Panc1 (cell line): ENCODE data around the gene CAPS. TPM values are rescaled to one million over a fixed set of nuclear protein-coding genes. Genes with fewer than 3 reads are reported as not detected.
"Not testable (repeated sequence)": the region's sequence is repeated elsewhere in the genome, so short reads cannot be mapped to it uniquely, and the experiment has no call there.

ENCODE experiments used
- ATAC-seq: fragments of 200-7000 bp; cut with Tn5 transposase; 2 replicates; pipeline ENCODE4 v1.9.1; 2020; ENCODE audit warnings: mild to moderate bottlenecking, moderate library complexity
- BruUV-seq: library from RNA; stranded (reverse); fragments of 400-500 nt; replicated peaks from 2 replicates; lab custom pipeline; 2021; lab: Mats Ljungman, UMichigan
- CTCF ChIA-PET: fragments of 300-600 bp; sonication (Branson Sonifier 250); formaldehyde crosslinking; loops from one replicate; lab custom pipeline; 2022; ENCODE audit warnings: antibody characterized with exemption; lab: Charles Lee
- POLR2A ChIA-PET: fragments of 300-600 bp; sonication (Branson Sonifier 250); formaldehyde crosslinking; loops from one replicate; lab custom pipeline; 2022; ENCODE audit warnings: antibody characterized with exemption; lab: Charles Lee
- DNase-seq: peaks from one replicate; pipeline ENCODE4 v3.0.0-alpha.2; 2010; ENCODE audit warnings: low read depth, low spot score
- H3K27ac ChIP-seq: 2 replicates; pipeline ENCODE4 v1.5.1; 2011; ENCODE audit warnings: mild to moderate bottlenecking, low read length, inconsistent platforms
- H3K27me3 ChIP-seq: fragments of 200-500 bp; sonication (Bioruptor generic); 2 replicates; pipeline ENCODE4 v1.6.0; 2014; ENCODE audit warnings: low read length, inconsistent platforms; ENCODE audit not compliant: control insufficient read depth, insufficient read depth
- H3K36me3 ChIP-seq: fragments of 200-500 bp; sonication (Bioruptor generic); 2 replicates; pipeline ENCODE4 v1.5.1; 2014; ENCODE audit warnings: inconsistent platforms, mild to moderate bottlenecking, low read length, moderate library complexity; ENCODE audit not compliant: control insufficient read depth, insufficient read depth
- H3K4me1 ChIP-seq: 2 replicates; pipeline ENCODE4 v1.5.1; 2011; ENCODE audit warnings: inconsistent platforms, mild to moderate bottlenecking, low read length, moderate library complexity; ENCODE audit not compliant: control insufficient read depth, insufficient read depth
- H3K4me3 ChIP-seq, 2 experiments: 2 replicates each; pipeline ENCODE4 v1.5.1; 2011 to 2012; ENCODE audit warnings: low read depth in 2 of 2, low read length in 2 of 2, mild to moderate bottlenecking in 2 of 2, inconsistent platforms in 1 of 2, moderate library complexity in 1 of 2
- H3K9me3 ChIP-seq: fragments of 200-500 bp; sonication (Bioruptor generic); 2 replicates; pipeline ENCODE4 v1.5.1; 2014; ENCODE audit warnings: low read depth, mild to moderate bottlenecking, inconsistent platforms, low read length, moderate library complexity; ENCODE audit not compliant: control insufficient read depth, insufficient read depth
- CTCF ChIP-seq: fragments of 450-650 bp; IDR thresholded peaks from 2 replicates; pipeline ENCODE4 v1.5.1; 2017; ENCODE audit warnings: mild to moderate bottlenecking
- POLR2AphosphoS5 ChIP-seq: IDR thresholded peaks from 2 replicates; pipeline ENCODE4 v1.6.1; 2012; ENCODE audit warnings: mild to moderate bottlenecking, low read depth, low read length, moderate library complexity
- REST ChIP-seq, 2 experiments: IDR thresholded peaks; 2 replicates each; pipeline ENCODE4 v1.6.1; 2011 to 2012; ENCODE audit warnings: low read depth in 2 of 2, control low read depth in 1 of 2, low read length in 1 of 2, mild to moderate bottlenecking in 1 of 2, moderate library complexity in 1 of 2; ENCODE audit not compliant: insufficient read depth in 1 of 2
- SIN3A ChIP-seq: IDR thresholded peaks from 2 replicates; pipeline ENCODE4 v1.6.1; 2012; ENCODE audit warnings: low read depth, mild to moderate bottlenecking, low read length, moderate library complexity, borderline replicate concordance; ENCODE audit not compliant: insufficient read depth
- TCF7L2 ChIP-seq: IDR thresholded peaks from 2 replicates; pipeline ENCODE4 v1.6.1; 2011; ENCODE audit warnings: mild to moderate bottlenecking, low read depth, low read length, inconsistent platforms
- in situ Hi-C: cut with HindIII; loops from 2 replicates; pipeline ENCODE4 v1.10.0; 2016; ENCODE audit warnings: low sequenced_read_pairs, low pct_unique_long_range_greater_than_20kb
- intact Hi-C: fragments of 100-400 bp; cut with micrococcal nuclease; formaldehyde crosslinking; loops from one replicate; pipeline ENCODE4 v1.10.0; 2022; ENCODE audit not compliant: unreplicated experiment
- total RNA-seq: library from RNA; stranded (reverse); gene quantifications from one replicate; pipeline ENCODE4 v1.2.1, GENCODE V29; 2021; ENCODE audit not compliant: unreplicated experiment

CAPS gene
- total RNA-seq, 1 experiment from 2014 or later = 9.2 TPM

GRCh38 chr19:5884065-5884811, 29.8 kb upstream of the CAPS start:
- H3K9me3 ChIP-seq, H3K27ac ChIP-seq, H3K36me3 ChIP-seq, ATAC-seq, H3K4me3 ChIP-seq, DNase-seq, POLR2A ChIA-PET, H3K27me3 ChIP-seq, H3K4me1 ChIP-seq, BruUV-seq, intact Hi-C loops, in situ Hi-C loops: not testable (repeated sequence)
- CTCF ChIA-PET = interaction anchor here (0.7 kb wide), 1 partner anchor 81 kb away, joined by 5 read pairs; no protein-coding TSS in a partner anchor

GRCh38 chr19:5889288-5889971, 24.6 kb upstream of the CAPS start:
- intact Hi-C loops = no loop called here
- CTCF ChIA-PET = no interaction called here

More at GRCh38 chr19:5889288-5889971, 24.6 kb upstream of the CAPS start:
- Histone ChIP-seq H3K9me3 (no peaks in the 10 kb centered on the region), H3K27ac (no peak overlapping the region), H3K36me3 (no peaks in the 10 kb centered on the region), H3K4me1 (no peaks in the 10 kb centered on the region), H3K27me3 (no peaks in the 10 kb centered on the region), H3K4me3 (no peak overlapping the region)
- in situ Hi-C loops = no loop called here
- ATAC-seq (no peak), DNase-seq (no peak)
- BruUV-seq = no TSS peak
- TF ChIP-seq SIN3A = no peak
- no peak for TF ChIP-seq CTCF
- TF ChIP-seq REST (IDR thresholded peaks at IDR 0.05; ENCODE audit: insufficient read depth in 1 of 2, low read depth in 2 of 2, low read length in 1 of 2) = no peak
- TF ChIP-seq TCF7L2 = no peak
- no peak for TF ChIP-seq POLR2AphosphoS5
- POLR2A ChIA-PET = no interaction called here
